Brain microvascular endothelial cell (primary cell): ENCODE results near the gene ZDHHC8.

Source experiments
- DNase-seq: peaks from one replicate; pipeline ENCODE4 v3.0.0-alpha.2; 2020
- H3K27ac ChIP-seq: fragments of 250-450 bp; sonication (Bioruptor Pico); 2 replicates; pipeline ENCODE4 v1.5.1; 2020; ENCODE audit warnings: mild to moderate bottlenecking, moderate library complexity
- H3K27me3 ChIP-seq: fragments of 250-450 bp; sonication (Bioruptor Pico); replicated peaks from 2 replicates; pipeline ENCODE4 v1.5.1; 2020; ENCODE audit warnings: mild to moderate bottlenecking
- H3K36me3 ChIP-seq: fragments of 250-450 bp; sonication (Bioruptor Pico); replicated peaks from 2 replicates; pipeline ENCODE4 v1.5.1; 2020; ENCODE audit warnings: mild to moderate bottlenecking
- H3K4me3 ChIP-seq: 2 replicates; pipeline ENCODE4 v1.5.1; 2011; ENCODE audit warnings: low read depth, mild to moderate bottlenecking, control low read depth, low read length, moderate library complexity
- in situ Hi-C: cut with HindIII; loops from 2 replicates; pipeline ENCODE4 v1.10.0; 2017; ENCODE audit warnings: low sequenced_read_pairs, low pct_ligation_motif_present
- TF ChIP-seq, protein P1 (sequence below): IDR thresholded peaks from 2 replicates; pipeline ENCODE4 v1.5.1; 2011; ENCODE audit warnings: low read depth, mild to moderate bottlenecking, moderate library complexity, low read length, control low read depth, inconsistent platforms; ENCODE audit errors: missing control alignments

The ZDHHC8 gene

GRCh38 chr22:20188567-20188877 is 56.9 kb downstream of the ZDHHC8 start:
- no peak for DNase-seq
- H3K36me3 ChIP-seq: no peaks in the 10 kb centered on the region
- no peaks in the 10 kb centered on the region for H3K27me3 ChIP-seq
- in situ Hi-C loops: no loop called here
- no peak overlapping the region for H3K27ac ChIP-seq
- no peak overlapping the region for H3K4me3 ChIP-seq
- TF ChIP-seq, protein P1, sequence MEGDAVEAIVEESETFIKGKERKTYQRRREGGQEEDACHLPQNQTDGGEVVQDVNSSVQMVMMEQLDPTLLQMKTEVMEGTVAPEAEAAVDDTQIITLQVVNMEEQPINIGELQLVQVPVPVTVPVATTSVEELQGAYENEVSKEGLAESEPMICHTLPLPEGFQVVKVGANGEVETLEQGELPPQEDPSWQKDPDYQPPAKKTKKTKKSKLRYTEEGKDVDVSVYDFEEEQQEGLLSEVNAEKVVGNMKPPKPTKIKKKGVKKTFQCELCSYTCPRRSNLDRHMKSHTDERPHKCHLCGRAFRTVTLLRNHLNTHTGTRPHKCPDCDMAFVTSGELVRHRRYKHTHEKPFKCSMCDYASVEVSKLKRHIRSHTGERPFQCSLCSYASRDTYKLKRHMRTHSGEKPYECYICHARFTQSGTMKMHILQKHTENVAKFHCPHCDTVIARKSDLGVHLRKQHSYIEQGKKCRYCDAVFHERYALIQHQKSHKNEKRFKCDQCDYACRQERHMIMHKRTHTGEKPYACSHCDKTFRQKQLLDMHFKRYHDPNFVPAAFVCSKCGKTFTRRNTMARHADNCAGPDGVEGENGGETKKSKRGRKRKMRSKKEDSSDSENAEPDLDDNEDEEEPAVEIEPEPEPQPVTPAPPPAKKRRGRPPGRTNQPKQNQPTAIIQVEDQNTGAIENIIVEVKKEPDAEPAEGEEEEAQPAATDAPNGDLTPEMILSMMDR: no peak

DNA sequence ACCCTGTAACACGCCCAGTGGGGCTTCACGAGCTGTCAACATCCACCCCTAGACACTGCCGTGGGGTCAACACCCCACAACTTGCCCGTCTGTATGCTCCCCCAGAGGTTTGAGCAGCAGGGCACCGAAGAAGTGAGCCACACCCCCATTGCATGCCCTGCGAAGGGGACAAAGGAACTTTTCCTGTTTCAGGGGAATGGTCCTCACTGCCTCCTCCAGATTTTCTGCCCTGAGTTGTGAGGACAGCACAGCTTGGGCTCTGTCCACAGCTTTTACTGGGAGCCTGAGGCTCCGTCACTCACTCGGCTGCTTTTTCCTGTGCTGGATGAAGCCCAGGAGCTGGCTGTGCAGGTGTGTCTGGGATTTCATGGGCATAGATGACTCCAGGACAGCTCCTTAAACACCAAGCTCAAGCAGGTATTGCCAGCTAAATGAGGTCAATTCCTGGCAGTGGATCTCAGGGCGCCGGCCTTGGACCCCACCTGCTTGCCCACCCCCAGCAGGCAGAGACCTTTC is 59.5 kb downstream of the ZDHHC8 start:
- Histone ChIP-seq H3K27ac (no peak overlapping the region), H3K36me3 (no peaks in the 10 kb centered on the region), H3K4me3 (no peak overlapping the region), H3K27me3 (no peaks in the 10 kb centered on the region)
- in situ Hi-C loops: no loop called here
- TF ChIP-seq, protein P1: no peak
- no peak for DNase-seq

- TF ChIP-seq, protein P1: no peak
- DNase-seq: no peak
- in situ Hi-C loops: no loop called here
- Histone ChIP-seq H3K27ac (no peak overlapping the region), H3K4me3 (no peak overlapping the region), H3K36me3 (no peaks in the 10 kb centered on the region), H3K27me3 (peaks cover 3% of the 10 kb centered on the region)
Observed at GRCh38 chr22:20191803-20192202, 60.2 kb downstream of the ZDHHC8 start.

DNA sequence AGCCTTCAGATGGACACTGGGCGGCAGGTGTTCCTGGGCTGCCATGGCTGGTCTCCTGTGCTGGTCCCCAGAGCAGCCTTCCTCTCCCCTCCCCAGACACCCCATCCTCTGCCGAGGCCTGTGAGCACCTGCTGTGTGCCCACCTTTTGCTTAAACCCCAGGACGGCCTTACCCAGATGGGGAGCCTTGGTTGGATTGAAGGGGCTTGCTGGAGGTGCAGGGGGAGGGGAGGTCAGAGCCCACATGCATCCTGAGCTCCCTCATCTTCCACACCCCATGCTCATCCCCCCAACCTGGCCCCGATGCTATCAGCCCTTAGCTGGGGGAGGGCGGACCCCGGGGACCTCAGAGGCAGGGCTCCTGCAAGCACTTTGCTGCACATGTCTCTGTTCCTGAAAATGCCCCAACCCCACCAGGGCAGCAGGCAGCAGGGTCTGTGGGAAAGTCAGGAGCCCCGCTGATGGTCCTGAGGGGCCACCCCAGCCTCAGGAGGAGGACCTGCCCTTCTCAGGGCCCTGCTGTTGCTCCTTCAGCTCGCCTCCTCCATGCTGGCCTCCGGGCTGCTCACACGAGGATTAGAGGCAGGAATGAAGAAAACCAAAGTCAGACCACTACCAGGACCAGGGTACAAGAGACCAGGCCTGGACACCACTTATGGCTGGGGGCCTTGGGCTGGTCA is 60.8 kb downstream of the ZDHHC8 start:
- in situ Hi-C loops: no loop called here
- TF ChIP-seq, protein P1: no peak
- Histone ChIP-seq H3K4me3 (no peak overlapping the region), H3K27me3 (peaks cover 3% of the 10 kb centered on the region), H3K36me3 (no peaks in the 10 kb centered on the region), H3K27ac (no peak overlapping the region)
- DNase-seq: no peak

DNA sequence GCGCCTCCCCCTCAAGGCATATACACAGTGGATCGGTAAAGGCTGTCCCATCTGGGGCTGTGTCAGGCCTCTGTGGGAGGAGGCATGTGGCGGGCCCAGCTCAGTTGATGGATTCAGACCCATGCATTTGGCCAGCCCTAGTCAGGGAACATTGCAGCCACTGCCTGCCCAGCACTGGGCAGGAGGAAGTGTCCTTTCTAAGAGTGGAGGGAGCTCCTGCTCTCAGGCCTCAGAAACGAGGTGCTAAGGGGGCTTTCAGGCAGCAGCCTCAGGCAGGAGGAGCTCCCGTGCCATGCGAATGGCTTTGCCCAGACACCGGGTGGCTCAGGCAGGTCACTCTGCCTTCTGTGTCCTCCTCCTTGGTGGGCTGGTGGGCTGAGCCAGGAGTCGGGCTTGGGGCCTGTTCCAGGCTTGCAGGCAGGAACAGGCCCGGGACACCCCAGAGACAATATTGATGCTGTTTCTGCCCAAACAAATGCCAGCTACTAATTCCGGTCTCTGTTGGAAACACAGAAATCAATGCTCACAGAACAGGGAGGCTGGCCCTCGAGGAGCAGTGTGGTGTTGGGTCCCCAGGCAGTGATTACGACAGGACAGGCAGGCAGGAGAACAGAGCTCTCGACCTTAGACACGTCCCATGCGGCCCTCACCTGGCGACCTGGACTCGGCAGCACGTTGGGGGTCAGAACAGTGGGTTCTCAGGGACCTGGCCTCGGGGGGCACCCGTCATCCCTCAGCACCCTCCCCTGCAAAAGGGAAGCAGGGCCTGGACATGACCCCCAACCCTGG is 61.6 kb downstream of the ZDHHC8 start:
- Histone ChIP-seq H3K36me3 (no peaks in the 10 kb centered on the region), H3K27ac (no peak overlapping the region), H3K27me3 (peaks cover 3% of the 10 kb centered on the region), H3K4me3 (no peak overlapping the region)
- DNase-seq: no peak
- in situ Hi-C loops: no loop called here
- TF ChIP-seq, protein P1: no peak
